Activated CD4-positive, alpha-beta T cell treated with anti-CD3 and anti-CD28 coated beads, Interleukin-2, amount 50 U/mL, for 4 hours (primary cell): ENCODE measurements around the gene GRIN2A.

Source experiments
- DNase-seq, 2 experiments: peaks; one replicate each; pipeline ENCODE4 v3.0.0-alpha.2; 2020

GRIN2A gene

DNA sequence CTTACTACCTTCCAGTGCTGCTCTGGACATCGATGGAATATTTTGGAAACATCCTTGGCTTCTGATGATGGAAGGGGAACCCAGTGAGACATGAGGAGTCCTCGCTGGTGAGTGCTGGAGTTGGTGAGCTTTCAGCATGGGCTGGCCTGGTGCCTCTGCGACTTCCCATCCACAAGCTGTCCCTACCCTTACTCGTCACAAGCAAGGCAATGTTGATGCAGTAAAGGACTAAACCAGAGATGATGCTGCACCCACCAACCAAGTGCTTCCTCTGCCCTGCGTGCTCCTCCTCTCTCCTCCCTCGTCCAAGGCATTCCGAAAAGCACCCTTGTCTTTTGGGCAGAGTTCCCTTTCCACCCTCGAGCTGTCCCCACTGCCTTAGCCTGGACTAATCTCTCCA is 154.7 kb downstream of the GRIN2A start:
- no peak for DNase-seq

DNA sequence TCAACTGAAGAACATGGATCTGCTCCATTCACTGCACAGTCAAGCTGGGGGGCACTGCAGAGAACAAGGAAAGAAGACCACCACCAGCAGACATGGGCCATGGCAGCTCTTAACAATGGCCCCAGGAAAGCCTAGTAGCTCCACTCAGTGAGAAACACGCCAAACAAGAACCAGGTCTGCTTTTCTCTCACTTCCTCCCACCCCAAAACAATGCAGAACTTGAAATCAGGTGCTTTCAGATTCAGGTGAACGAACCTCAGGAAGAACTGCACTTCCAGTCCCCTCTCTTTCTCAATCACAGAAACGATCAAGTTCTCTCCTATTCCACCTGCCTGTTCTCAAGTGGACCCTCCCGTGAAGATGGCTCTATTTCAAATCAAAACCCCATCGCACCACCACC is 155.6 kb downstream of the GRIN2A start:
- DNase-seq = no peak

DNA sequence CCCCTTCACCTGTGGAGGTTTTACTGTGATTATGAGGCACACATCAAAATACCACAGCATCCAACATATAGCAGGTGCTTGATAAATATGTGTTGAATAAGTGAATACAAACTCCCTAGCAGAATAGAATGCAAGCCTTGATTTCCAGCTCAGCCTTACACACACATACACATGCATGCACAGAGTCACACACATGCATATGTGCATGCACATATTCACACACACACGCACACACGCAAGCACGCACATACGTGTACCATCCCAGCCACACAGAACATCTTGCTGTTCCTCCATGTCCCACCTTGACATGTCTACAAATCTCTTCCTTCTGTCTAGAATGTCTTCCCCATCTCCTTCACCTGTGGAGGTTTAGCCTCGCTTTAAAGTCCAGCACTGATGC is 160.1 kb downstream of the GRIN2A start:
- no peak for DNase-seq

DNA sequence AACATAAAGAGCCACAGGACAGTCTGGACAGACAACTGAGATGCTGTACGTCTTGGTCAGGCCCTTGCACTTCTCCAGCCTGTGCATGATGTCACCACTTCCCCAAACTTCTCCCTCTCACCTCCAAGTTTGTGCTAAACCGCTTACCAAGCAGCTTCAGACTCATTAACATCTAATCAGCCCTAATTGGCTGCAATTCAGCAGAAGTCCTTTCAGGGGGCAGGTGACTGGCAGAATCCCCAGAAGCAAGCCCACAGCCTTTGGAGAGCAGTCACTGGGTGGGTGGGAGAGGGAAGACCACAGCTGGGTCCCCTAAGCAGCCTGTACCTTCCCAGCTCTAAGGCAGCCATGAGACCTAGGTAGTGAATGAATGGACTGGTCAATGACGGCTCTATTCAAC is 161.4 kb downstream of the GRIN2A start:
- no peak for DNase-seq

DNA sequence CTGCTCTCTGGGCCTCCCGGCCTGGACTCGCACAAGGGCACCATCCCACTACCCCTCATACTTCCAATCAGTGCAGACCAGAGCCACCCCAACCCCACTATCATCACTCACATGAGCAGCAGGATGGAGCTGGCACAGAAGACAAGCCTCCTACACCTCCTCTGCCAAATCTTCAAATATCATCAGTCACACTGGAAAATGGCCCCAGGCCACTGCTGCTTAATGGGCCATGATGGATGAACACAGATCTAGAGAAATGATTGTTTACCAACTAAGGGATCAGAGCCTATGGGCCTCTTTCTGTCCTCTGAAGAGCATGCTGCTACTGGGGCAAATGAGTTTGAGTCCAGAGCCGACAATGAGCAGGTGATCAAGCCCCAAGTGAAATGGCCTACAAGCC is 165.5 kb downstream of the GRIN2A start:
- no peak for DNase-seq

DNA sequence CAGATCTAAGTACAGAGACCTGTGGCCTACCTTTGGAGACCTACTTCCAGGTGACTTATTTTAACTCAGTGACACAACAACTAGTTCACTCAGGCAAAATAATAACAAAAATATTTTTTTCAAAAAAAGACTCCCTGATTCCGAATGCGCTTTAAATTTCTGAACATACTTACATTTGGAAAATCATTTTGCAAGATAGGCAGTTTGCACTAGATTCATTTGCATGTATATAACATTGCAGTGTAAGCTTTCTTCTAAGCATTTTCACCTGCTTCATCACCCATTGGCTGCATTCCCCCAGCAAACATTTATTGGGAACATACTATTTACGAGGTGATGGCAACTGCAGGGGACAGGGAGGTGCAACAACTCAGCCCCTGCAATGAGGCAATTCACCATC is 166.8 kb downstream of the GRIN2A start:
- DNase-seq = no peak

DNA sequence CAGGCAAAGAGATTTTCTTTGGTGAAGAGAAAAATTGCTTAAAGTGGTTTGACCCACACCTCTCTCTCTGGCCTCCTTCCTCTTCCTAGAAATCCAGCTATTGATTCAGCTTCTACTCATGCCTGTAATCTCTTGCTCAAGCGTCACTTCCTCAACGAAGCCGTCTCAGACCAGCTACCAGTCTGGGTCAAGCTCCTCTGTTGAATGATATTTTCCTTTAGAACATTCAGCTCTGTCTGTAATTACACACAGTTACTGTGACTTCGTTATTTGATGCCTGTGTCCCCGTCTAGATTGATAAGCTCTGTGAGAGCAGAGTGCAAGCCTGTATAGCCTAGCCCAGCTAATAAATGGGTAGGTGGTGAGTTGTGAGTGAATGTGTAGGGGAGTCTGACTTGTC is 168.5 kb downstream of the GRIN2A start:
- DNase-seq = no peak

DNA sequence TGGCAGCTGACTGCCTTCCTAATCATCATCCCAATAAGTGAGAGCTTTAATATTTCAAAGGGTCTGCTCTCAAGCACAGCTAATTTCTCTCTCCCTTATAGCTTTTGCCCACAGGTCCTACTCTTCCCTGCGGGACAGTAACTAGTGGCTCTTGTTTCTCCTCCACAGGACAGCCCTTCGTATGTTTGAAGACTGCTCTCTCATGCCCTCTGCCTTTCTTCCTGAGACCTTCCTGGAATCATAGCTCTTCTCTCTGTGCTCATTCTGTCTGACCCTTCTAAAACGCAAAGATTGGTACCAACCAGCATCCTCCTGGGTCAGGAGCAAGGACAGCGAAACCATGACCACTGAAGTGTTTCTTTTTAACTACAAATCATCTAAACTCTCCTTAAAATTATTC is 168.9 kb downstream of the GRIN2A start:
- DNase-seq = no peak

DNA sequence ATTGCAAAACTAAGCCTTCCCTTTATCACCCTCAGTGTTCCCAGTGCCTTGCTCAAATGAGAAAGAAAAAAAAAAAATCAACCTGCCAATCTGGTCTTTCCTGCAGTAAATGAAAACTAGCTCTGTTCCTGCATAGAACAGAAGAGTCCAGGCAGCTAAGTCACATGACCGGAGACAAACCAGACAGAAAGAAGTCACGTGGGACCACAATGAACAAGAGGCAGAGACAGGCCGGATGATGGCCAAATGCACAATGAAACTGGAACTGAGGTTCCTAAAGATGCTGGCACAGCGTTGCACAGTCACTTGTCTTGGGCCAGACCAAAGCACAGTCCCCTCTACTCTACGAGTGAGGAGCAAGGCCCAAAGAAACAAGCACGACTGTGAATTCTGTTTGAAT is 172.5 kb downstream of the GRIN2A start:
- no peak for DNase-seq

DNA sequence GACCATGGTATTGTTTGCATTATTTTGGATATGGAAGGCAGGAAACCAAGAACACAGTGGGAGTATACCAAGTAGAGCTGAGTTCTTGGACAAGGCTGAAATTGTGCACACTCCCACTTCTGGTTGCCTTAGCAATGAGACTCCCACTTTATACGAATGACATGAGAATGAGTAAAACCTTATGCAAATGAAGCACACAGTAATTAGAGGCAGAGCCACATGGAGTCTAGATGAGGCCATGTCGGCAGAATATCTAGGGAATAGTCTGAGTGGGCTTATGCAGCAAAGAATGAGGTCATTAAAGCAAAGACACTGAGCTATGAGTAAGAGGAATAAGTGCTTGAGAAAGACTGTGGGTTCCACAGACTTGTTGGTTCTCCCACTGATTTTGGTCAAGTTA is 178.7 kb downstream of the GRIN2A start:
- no peak for DNase-seq

DNA sequence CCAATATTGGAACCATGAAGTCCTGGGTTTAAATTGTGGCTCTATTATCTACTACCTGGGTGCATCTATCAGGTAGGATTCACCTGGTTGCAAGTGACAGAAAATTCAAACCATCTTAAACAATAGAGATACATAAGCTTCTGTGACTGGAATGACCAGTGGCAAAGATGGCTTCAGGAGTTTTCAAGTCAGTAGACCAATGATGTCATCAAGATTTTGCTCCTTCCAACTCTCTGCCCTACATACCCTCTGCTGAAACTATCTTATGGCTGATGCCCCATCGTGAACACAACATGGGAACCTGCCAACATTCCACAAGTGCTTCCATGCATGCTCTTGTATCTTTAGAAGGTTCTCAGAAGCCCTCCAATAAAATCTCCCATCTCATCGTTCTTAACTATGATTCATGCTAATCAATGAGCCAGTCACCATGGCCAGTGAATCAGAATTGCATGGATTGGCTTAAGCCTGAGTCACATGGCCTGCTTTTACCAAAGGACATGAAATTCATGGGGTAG is 180.9 kb downstream of the GRIN2A start:
- no peak for DNase-seq

DNA sequence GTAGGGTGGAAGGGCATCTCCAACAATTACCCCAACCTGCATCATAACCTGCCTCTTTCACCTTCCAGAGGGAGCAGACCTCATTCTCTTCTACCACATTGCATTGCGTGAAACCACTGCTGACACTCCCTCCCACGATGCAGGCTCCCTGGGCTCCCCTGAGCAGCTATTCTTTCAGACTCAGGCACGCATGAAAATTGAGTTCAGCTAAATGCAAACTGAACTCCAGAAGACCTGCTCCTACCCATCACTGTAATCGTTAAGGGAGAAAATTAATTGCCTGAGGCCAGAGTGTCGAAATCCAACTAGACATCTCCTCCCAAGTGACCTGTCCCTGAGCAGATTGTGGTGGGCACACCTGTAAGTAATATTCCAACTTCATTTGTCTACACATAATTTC is 186.0 kb downstream of the GRIN2A start:
- DNase-seq = no peak

DNA sequence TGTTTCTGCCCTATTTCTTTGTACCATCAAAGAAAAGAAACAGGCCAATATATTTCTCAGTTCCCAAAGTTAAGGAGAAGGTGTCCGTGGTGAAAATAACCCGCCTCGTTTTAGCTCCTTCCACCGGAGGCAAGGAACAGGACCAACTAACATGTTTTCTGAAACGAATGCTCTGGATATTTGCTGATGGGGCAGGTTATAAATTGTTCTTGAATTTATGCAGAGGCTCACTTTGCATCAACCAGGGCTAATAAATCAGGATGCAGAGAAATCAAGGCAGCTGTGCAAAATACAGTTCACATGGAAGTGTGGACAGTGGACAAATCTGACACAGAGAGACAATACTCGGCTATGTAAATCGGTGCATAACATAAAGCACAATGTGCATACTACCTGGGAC is 189.8 kb downstream of the GRIN2A start:
- no peak for DNase-seq

DNA sequence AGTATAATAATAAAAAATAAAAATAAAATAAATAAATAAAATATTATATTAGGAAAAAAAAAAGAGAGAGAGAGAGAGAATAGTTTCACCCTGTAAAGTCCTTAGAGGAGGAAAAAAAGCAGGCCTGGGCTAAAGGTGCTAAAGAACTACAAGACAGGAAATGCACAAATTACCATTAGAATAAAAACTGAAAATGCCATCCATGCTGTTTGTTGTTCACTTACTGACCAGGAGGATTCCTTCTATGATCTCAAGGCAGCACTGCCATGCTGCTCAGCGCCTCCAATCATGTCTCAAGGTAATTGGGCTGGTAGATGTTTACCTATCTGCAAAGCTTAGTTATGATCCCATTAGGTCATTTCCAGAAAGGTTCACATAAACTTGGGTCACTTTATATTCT is 201.2 kb downstream of the GRIN2A start:
- no peak for DNase-seq

DNA sequence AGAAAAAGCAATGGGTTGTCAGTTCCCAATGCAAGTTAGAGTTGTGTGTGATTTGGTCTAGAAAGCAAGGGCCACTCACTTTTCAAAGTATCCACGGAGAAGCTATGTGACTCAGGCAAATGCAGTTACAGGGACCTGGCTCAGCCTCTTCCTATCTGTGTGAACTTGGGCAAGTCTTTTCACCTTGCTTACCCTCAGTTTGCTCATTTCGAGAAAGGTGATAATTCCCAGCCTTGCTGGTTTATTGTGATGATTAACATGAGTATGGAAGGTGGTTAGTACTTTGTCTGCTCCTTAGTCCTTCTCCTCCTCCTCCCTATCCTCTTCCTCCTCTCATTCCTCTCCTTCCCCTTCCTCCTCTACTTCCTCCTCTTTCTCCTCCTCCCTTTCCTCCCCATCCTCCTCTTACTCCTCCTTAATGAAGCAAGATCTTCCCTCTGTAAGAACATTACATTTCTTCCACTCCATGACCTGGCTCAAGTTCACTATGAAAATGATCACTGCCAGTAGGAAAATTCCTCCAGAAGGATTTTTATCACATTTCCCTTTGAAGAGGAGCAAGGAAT is 204.0 kb downstream of the GRIN2A start:
- DNase-seq = no peak

DNA sequence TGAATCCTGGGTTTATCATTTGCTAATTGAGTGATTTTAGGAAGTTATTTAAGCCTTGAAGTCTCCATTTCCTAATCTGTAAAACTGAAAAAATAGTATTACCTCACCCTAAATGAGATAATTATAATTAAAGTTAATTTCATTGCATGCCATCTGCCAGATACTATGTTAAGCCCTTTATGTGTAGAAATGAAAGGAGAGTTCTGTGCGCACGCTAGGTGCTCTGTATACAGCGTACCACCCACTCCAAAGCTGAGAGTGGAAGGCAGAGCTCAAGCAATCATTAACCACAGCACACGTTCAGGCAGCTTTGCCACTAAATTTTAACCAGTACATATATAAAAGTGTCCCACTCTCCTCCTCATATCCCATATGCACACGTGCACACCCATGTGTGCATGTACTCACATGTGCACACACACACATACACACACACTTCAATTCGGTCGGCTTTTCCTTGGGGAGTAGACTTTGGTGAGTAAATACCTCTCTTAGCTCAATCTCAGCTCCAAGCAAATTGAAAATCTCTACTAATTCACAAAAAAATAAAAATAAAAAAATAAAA is 204.8 kb downstream of the GRIN2A start:
- no peak for DNase-seq

DNA sequence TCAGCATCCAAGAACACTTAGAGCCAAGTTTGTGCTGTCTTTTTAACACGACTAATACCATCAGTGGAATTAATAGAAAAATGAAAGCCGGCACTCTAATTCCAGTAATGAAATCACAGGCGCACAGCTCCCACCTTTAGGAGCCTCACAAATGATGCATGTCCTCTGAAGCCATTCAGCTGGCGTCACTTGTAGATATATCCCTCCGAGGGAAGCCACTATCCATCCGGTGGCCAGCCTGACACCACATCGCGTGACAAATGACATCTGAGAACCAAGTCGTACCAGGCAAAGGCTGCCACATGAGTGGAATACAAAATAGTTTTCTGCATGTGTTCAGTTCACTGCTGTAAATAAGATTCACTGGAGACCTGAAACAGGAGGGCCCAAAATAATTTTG is 205.6 kb downstream of the GRIN2A start:
- DNase-seq = no peak

DNA sequence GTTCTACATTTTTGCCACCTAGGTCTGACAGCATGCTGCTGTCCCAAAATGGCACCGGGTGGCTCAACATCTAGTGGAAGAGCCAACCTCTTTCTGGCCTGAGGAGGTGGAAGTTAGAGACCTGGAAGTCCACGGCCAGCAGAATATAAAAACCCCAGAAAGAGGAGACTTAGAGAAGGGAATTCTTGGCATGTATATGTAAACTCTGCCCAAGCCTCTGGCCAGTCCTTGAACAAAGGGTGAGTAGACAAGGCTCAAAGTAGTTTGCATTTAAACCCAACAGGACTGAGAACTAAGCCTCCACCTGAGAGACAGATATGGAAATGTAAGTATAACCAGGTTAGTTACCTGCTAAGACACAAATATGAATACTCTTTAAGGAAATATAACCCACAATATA is 210.3 kb downstream of the GRIN2A start:
- no peak for DNase-seq

DNA sequence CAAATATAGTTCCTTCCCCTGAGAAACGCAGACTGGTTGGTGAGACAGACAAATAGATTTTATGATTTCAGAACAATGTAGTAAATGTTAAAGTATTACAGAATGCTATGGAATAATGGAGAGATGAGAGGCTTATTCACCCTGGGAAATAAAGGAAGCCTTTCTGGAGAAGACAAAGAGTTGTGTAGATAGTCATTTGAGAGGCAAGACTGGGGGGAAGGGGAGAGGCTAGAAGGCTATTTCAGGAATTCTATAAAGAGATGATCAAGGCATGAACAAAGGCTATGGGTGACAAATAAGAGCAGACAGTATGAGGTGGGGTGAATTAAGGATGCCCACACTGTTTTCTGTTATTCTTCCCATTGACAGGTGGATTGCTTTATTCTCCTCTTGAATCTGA is 211.4 kb downstream of the GRIN2A start:
- DNase-seq = no peak

DNA sequence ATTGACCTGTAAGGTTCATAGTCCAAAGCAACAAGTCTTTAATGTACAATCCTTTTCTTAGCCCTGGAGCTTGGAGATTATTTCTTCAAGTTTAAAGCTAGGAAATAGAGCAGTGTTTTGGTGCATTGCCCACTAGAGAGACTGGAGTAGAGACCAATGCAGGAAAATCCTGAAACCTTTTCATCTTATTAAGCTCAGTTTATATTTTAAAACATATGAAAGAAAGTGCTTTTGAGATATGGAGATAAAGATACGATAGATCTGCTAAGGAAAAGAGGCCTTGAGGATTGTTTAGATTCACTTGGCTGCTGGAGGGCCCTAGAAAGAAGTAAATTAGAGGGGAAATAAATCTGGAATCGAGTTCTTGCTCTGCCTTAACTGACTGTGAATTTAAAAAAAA is 212.0 kb downstream of the GRIN2A start:
- no peak for DNase-seq

DNA sequence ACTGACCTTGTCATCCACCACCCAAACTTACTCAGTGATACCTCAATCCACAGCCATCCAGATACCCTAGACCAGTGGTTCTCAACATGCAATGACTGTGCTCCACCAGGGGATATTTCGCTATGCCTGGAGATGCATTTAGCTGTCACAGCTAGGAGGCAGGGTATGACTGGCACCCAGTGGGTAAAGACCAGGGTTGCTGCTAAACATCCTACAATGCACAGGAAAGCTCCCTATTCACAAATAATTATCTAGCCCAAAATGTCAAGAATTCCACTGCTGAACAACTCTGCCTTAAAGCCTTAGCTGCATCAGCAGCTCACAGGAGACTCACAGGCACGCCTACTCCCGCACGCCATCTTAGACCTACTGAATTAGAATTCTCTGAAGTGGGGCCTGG is 212.6 kb downstream of the GRIN2A start:
- DNase-seq = no peak

DNA sequence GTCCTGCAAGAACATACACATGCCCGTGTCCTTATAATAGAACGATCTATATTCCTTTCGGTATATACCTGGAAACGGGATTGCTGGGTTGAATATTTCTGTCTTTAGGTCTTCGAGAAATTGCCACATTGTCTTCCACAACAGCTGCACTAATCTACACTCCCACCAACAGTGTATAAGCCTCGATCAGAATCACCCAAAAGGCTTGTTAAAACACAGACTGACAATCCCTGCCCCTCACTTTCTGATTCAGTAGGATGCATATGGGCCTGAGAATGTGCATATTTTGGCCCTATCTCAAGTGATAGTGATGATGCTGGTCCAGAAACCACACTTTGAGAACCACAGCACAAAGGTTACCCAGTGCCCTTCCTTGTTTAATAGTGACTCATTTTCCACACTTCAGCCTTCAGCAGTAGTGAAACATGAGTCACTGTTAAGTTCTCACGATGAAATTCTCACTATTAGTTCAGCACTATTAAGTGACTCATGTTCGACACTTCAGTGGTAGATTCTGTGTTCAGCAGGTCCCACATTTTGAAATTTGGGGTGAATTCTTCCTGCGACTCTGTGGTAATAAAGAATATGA is 215.6 kb downstream of the GRIN2A start:
- DNase-seq = no peak

DNA sequence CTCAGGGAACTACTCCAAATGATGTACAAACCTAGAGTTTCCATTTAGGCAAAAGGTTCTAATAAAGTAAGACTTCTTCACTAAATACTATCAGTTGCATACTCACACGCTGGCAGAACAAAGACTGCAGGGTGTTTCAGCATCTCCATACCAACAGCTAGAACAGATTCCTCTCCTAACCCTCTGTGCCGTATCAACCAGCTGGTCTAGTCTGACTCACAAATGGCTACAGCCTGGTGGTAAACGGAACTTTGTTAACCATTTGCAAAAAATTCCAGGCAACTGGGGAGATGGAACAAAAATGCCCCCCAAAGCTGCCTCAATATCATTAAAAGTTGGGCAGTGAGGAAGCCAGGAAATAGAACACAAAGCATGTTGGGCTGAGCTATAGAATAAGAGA is 217.1 kb downstream of the GRIN2A start:
- DNase-seq = no peak

DNA sequence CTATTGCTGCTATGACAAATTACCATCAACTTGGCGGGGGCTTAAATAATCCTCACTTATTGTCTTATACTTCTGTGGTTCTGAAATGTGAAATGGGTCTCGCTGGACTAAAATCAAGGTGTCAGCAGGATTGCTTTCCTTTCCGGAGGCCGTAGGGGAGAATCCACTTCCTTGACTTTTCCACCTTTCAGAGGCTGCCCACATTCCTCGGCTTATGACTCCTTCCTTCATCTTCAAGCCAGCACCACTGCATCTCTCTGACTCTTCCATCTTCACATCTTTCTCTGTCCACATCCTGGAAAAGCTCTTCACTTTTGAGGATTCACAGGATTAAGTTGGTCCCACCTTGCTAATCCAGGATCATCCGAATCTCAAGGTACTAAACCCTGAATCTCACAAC is 217.8 kb downstream of the GRIN2A start:
- DNase-seq = no peak

DNA sequence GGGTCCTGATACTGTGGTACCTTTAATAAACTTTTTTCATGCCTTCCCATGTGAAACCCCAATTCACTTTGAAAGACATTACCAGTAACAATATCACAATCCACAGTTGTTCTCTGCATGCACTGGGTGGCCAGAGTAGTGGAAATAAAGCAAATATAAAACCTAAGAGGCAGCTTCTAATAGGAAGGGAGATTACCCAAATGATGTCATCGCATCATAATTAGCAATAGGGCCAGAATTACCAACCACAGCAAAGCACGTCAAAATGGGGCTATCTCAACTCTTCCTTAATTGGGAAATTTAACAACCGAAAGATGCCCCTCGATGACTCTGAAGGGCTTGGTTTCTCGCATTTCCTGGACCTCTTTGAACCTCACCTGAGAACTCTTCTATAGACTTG is 224.8 kb downstream of the GRIN2A start:
- no peak for DNase-seq
